GM12878 (cell line): ENCODE results near the gene EPAS1. TPM values are rescaled to one million over a fixed set of nuclear protein-coding genes. Genes with fewer than 3 reads are reported as not detected.

ENCODE experiments used
- ATAC-seq: fragments of 200-7000 bp; cut with Tn5 transposase; 3 replicates; pipeline ENCODE4 v1.9.1; 2020; ENCODE audit warnings: mild to moderate bottlenecking, moderate library complexity
- BruUV-seq: library from RNA; stranded (reverse); fragments of 400-500 nt; replicated peaks from 2 replicates; lab custom pipeline; 2021; lab: Mats Ljungman, UMichigan
- CTCF ChIA-PET: fragments of 300-600 bp; sonication (Branson Sonifier 250); formaldehyde crosslinking; extraction: SDS; loops from one replicate; lab custom pipeline; 2021; ENCODE audit warnings: inconsistent platforms; lab: Yijun Ruan, JAX
- POLR2A ChIA-PET: fragments of 350-600 bp; formaldehyde crosslinking; extraction: SDS; loops from one replicate; lab custom pipeline; 2021; ENCODE audit warnings: inconsistent platforms; lab: Charles Lee
- RAD21 ChIA-PET: fragments of 300-600 bp; sonication (Branson Sonifier 250); formaldehyde crosslinking; loops from one replicate; lab custom pipeline; 2023; ENCODE audit warnings: antibody characterized with exemption; ENCODE audit not compliant: unreplicated experiment; lab: Charles Lee
- SMC1A ChIA-PET: fragments of 300-600 bp; sonication (Branson Sonifier 250); formaldehyde crosslinking; loops from one replicate; lab custom pipeline; 2023; ENCODE audit not compliant: unreplicated experiment, uncharacterized antibody; lab: Charles Lee
- DNase-seq: peaks from one replicate; pipeline ENCODE4 v3.0.0-alpha.2; 2011; ENCODE audit warnings: low read depth, low spot score
- FAIRE-seq: peaks from 3 replicates; lab custom pipeline; 2011; peaks lifted over from hg19 to GRCh38; lab: Jason Lieb, UNC
- H2AFZ ChIP-seq: 2 replicates; pipeline ENCODE4 v1.6.0; 2011; ENCODE audit warnings: low read depth, low read length, control low read depth; ENCODE audit not compliant: control insufficient read depth
- H3K27ac ChIP-seq: 2 replicates; pipeline ENCODE4 v1.5.1; 2011; ENCODE audit warnings: control low read depth; ENCODE audit not compliant: control insufficient read depth, insufficient read depth
- H3K27me3 ChIP-seq, 2 experiments: replicated peaks in 1 of 2; 2 replicates each; pipeline versions ENCODE4 v1.6.0 to v1.6.1; 2011; ENCODE audit warnings: low read length in 1 of 2; ENCODE audit not compliant: control insufficient read depth in 2 of 2, insufficient read depth in 2 of 2
- H3K36me3 ChIP-seq, 2 experiments: 2 replicates each; pipeline ENCODE4 v1.5.1; 2011; ENCODE audit warnings: low read length in 1 of 2; ENCODE audit not compliant: control insufficient read depth in 2 of 2, insufficient read depth in 2 of 2
- H3K4me1 ChIP-seq: 2 replicates; pipeline ENCODE4 v1.6.1; 2011; ENCODE audit warnings: mild to moderate bottlenecking, low read length, moderate library complexity, mixed read lengths; ENCODE audit not compliant: control insufficient read depth, insufficient read depth
- H3K4me2 ChIP-seq: 2 replicates; pipeline ENCODE4 v1.6.0; 2011; ENCODE audit warnings: control low read depth; ENCODE audit not compliant: control insufficient read depth, insufficient read depth
- H3K4me3 ChIP-seq: fragments of 200-600 bp; sonication (generic); 2 replicates; pipeline ENCODE4 v1.5.1; 2016
- H3K79me2 ChIP-seq: 2 replicates; pipeline ENCODE4 v1.6.0; 2011; ENCODE audit warnings: low read length; ENCODE audit not compliant: control insufficient read depth, insufficient read depth
- H3K9ac ChIP-seq: 2 replicates; pipeline ENCODE4 v1.8.0; 2011; ENCODE audit warnings: low read length, control low read depth, mixed read lengths; ENCODE audit not compliant: control insufficient read depth, insufficient read depth
- H3K9me3 ChIP-seq: replicated peaks from 3 replicates; pipeline ENCODE4 v1.5.1; 2011; ENCODE audit warnings: mild to moderate bottlenecking, low read length; ENCODE audit not compliant: control insufficient read depth, insufficient read depth
- H4K20me1 ChIP-seq: 2 replicates; pipeline ENCODE4 v1.6.0; 2011; ENCODE audit not compliant: control insufficient read depth, insufficient read depth
- BCL3 ChIP-seq: IDR thresholded peaks from 2 replicates; pipeline ENCODE4 v1.6.1; 2011; ENCODE audit warnings: borderline replicate concordance, low read depth, mild to moderate bottlenecking, moderate library complexity, low read length; ENCODE audit not compliant: insufficient read depth, poor library complexity, severe bottlenecking
- EED ChIP-seq: sonication (generic); IDR thresholded peaks from 2 replicates; pipeline ENCODE4 v1.6.1; 2016; ENCODE audit warnings: antibody characterized with exemption, low read depth
- GATAD2B ChIP-seq: fragments of 450-650 bp; conservative IDR thresholded peaks from 2 replicates; pipeline ENCODE4 v1.6.1; 2017; ENCODE audit warnings: low read depth, mild to moderate bottlenecking, moderate library complexity
- HDAC6 ChIP-seq: fragments of 200-600 bp; sonication (generic); IDR thresholded peaks from one replicate; pipeline ENCODE4 v1.8.0; 2017; ENCODE audit warnings: antibody characterized with exemption; ENCODE audit not compliant: unreplicated experiment
- KAT2A ChIP-seq: conservative IDR thresholded peaks from 2 replicates; pipeline ENCODE4 v1.6.1; 2011; ENCODE audit warnings: low read depth, low read length; ENCODE audit not compliant: control insufficient read depth
- KLF5 ChIP-seq: fragments of 450-650 bp; IDR thresholded peaks from 2 replicates; pipeline ENCODE4 v1.6.1; 2014; ENCODE audit warnings: mild to moderate bottlenecking; ENCODE audit not compliant: partially characterized antibody
- NR2C2 ChIP-seq: IDR thresholded peaks from 2 replicates; pipeline ENCODE4 v1.6.1; 2011; ENCODE audit warnings: borderline replicate concordance, low read depth; ENCODE audit not compliant: control insufficient read depth, insufficient read length
- NRF1 ChIP-seq: conservative IDR thresholded peaks from 2 replicates; pipeline ENCODE4 v1.6.1; 2011; ENCODE audit warnings: mild to moderate bottlenecking, low read depth, low read length, improper control_type of control experiment
- SIN3A ChIP-seq: IDR thresholded peaks from 2 replicates; pipeline ENCODE4 v1.6.1; 2012; ENCODE audit warnings: low read depth, low read length, improper control_type of control experiment
- SMARCA5 ChIP-seq: fragments of 450-650 bp; IDR thresholded peaks from 2 replicates; pipeline ENCODE4 v1.6.1; 2017; ENCODE audit warnings: mild to moderate bottlenecking
- SREBF2 ChIP-seq: IDR thresholded peaks from 2 replicates; pipeline ENCODE4 v1.6.1; 2012; ENCODE audit warnings: mild to moderate bottlenecking, low read length
- STAT3 ChIP-seq: IDR thresholded peaks from 2 replicates; pipeline ENCODE4 v1.6.1; 2011; ENCODE audit warnings: low read depth, low read length, improper control_type of control experiment
- WGBS: methylation state at CpG from one replicate; pipeline ENCODE4 v1.1.6; 2016; ENCODE audit warnings: low lambda C conversion rate; ENCODE audit not compliant: insufficient replicate concordance, insufficient coverage; ENCODE audit errors: missing lambda C conversion rate; 5-methylcytosine and 5-hydroxymethylcytosine counted together
- in situ Hi-C: fragments of 300-500 bp; cut with MboI; formaldehyde crosslinking; loops from 9 replicates; pipeline ENCODE4 v1.14.3; 2018; ENCODE audit warnings: mixed read lengths
- intact Hi-C: fragments of 100-400 bp; cut with micrococcal nuclease; formaldehyde crosslinking; loops from one replicate; pipeline ENCODE4 v1.14.2; 2022; ENCODE audit not compliant: unreplicated experiment
- polyA plus RNA-seq, 11 experiments: library from polyadenylated mRNA; depleted of rRNA in 4 of 11; unstranded in 6 of 11; stranded (reverse) in 5 of 11; fragments of >200 nt; fragmentation: Nextera tagmentation in 4 of 11; fragmentation: Illumina TruSeq in 1 of 11; extraction: Ambion mirVana in 4 of 11; extraction: Trizol in 1 of 11; gene quantifications; 1 replicate in 1 of 11; 2 replicates in 10 of 11; pipeline versions ENCODE4 v1.2.1 to v1.2.3, GENCODE V29; 2011 to 2016; ENCODE audit warnings: inconsistent platforms in 2 of 11, missing spikeins in 2 of 11, low read depth in 1 of 11
- total RNA-seq, 4 experiments: library from RNA; depleted of rRNA in 3 of 4; stranded (reverse); fragments of >200 nt in 3 of 4; fragmentation: Illumina TruSeq in 1 of 4; extraction: Trizol in 1 of 4; gene quantifications; 2 replicates each; pipeline versions ENCODE4 v1.2.1 to v1.2.3, GENCODE V29; 2013 to 2021
- TF ChIP-seq, protein P1 (sequence below), 3 experiments: IDR thresholded peaks in 2 of 3; conservative IDR thresholded peaks in 1 of 3; 2 replicates each; pipeline ENCODE4 v1.5.1; 2011; ENCODE audit warnings: low read depth in 3 of 3, low read length in 3 of 3, mild to moderate bottlenecking in 3 of 3, control low read depth in 2 of 3, moderate library complexity in 2 of 3, inconsistent platforms in 1 of 3, mixed read lengths in 1 of 3; ENCODE audit not compliant: control insufficient read depth in 2 of 3, insufficient read depth in 1 of 3; ENCODE audit errors: extremely low read depth in 1 of 3

The EPAS1 gene
- total and polyA plus RNA-seq, 10 of the 15 experiments (the other 5 are each of a cell fraction or from before 2014, with no cell fraction given) = 0.11 to 22.0 (median 1.3) TPM; not detected in 1

- RAD21 ChIA-PET = no interaction called here
- no peak for DNase-seq
- Histone ChIP-seq H3K4me1 (no peaks in the 10 kb centered on the region), H3K9ac (no peak overlapping the region), H2AFZ (no peak overlapping the region), H3K9me3 (no peaks in the 10 kb centered on the region), H3K27me3 (peaks cover 0 to 3% of the 10 kb centered on the region in 2 experiments; a peak in 1 of 4 replicates), H3K36me3 (peaks cover 0 to 2% of the 10 kb centered on the region in 2 experiments; a peak in 2 of 4 replicates), H3K4me3 (no peak overlapping the region), H3K4me2 (no peak overlapping the region), H4K20me1 (no peaks in the 10 kb centered on the region), H3K27ac (no peak overlapping the region), H3K79me2 (no peaks in the 10 kb centered on the region)
- in situ Hi-C loops = loop anchor here (25.0 kb wide), 1 partner anchor 736 kb away; no protein-coding TSS in a partner anchor
- SMC1A ChIA-PET = interaction anchor here (0.8 to 2.2 kb wide), 6 partner anchors 10 to 362 kb away, joined by 3 to 5 read pairs (median 4); no protein-coding TSS in a partner anchor
- 23% methylated on average over 4 of the region's 4 CpGs for WGBS
- intact Hi-C loops = no loop called here
- TF ChIP-seq SIN3A (no peak), KAT2A (no peak), GATAD2B (no peak)
- POLR2A ChIA-PET = no interaction called here
- no peak for ATAC-seq
- no TSS peak for BruUV-seq
- FAIRE-seq = no peak
- CTCF ChIA-PET = interaction anchor here (1.1 to 2.0 kb wide), 5 partner anchors 20 to 362 kb away, joined by 3 to 11 read pairs (median 5); no protein-coding TSS in a partner anchor
Measured at GRCh38 chr2:46373238-46373637, 76.0 kb downstream of the EPAS1 start.

- FAIRE-seq (no peak), DNase-seq (no peak), ATAC-seq (no peak)
- 39% methylated on average over 12 of the region's 12 CpGs for WGBS
- H3K9me3 ChIP-seq = no peaks in the 10 kb centered on the region
- no peak overlapping the region for H3K4me3 ChIP-seq
- intact Hi-C loops (no loop called here), in situ Hi-C loops (no loop called here)
- ChIA-PET RAD21 (no interaction called here), POLR2A (no interaction called here), SMC1A (interaction anchor here (1.2 to 1.3 kb wide), 2 partner anchors 146 to 274 kb away, joined by 3 read pairs; no protein-coding TSS in a partner anchor), CTCF (interaction anchor here (1.8 to 2.4 kb wide), 3 partner anchors 9 to 365 kb away, joined by 5 to 9 read pairs (median 5); no protein-coding TSS in a partner anchor)
- no peaks in the 10 kb centered on the region for H3K4me1 ChIP-seq
- peaks cover 0 to 2% of the 10 kb centered on the region in 2 experiments; a peak in 2 of 4 replicates for H3K36me3 ChIP-seq
- no peak overlapping the region for H2AFZ ChIP-seq
- BruUV-seq = no TSS peak
- H3K79me2 ChIP-seq = no peaks in the 10 kb centered on the region
- H3K4me2 ChIP-seq = no peak overlapping the region
- H3K27me3 ChIP-seq = peaks cover 0 to 3% of the 10 kb centered on the region in 2 experiments; a peak in 1 of 4 replicates
- H3K27ac ChIP-seq = no peak overlapping the region
- no peak overlapping the region for H3K9ac ChIP-seq
- no peaks in the 10 kb centered on the region for H4K20me1 ChIP-seq
- TF ChIP-seq SMARCA5 = no peak
- no peak for TF ChIP-seq STAT3
- TF ChIP-seq NRF1 = no peak
- TF ChIP-seq EED = no peak
- no peak for TF ChIP-seq HDAC6
- TF ChIP-seq NR2C2 = no peak
- TF ChIP-seq KLF5 = no peak
- TF ChIP-seq, protein P1, sequence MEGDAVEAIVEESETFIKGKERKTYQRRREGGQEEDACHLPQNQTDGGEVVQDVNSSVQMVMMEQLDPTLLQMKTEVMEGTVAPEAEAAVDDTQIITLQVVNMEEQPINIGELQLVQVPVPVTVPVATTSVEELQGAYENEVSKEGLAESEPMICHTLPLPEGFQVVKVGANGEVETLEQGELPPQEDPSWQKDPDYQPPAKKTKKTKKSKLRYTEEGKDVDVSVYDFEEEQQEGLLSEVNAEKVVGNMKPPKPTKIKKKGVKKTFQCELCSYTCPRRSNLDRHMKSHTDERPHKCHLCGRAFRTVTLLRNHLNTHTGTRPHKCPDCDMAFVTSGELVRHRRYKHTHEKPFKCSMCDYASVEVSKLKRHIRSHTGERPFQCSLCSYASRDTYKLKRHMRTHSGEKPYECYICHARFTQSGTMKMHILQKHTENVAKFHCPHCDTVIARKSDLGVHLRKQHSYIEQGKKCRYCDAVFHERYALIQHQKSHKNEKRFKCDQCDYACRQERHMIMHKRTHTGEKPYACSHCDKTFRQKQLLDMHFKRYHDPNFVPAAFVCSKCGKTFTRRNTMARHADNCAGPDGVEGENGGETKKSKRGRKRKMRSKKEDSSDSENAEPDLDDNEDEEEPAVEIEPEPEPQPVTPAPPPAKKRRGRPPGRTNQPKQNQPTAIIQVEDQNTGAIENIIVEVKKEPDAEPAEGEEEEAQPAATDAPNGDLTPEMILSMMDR (IDR thresholded peaks at IDR 0.05 in 2 of 3, conservative IDR thresholded peaks at IDR 0.05 in 1 of 3; ENCODE audit: control insufficient read depth in 2 of 3, extremely low read depth in 1 of 3, insufficient read depth in 1 of 3, low read depth in 3 of 3, low read length in 3 of 3) = no peak
- no peak for TF ChIP-seq BCL3
- no peak for TF ChIP-seq SREBF2
Measured at GRCh38 chr2:46375566-46376125, 78.4 kb downstream of the EPAS1 start.
